Mesenchymal stem cell (in vitro differentiated cells and primary cell): ENCODE results near the gene LGR5.
A peak's percentile ranks its signal among the peaks of the same experiment; 100 is the strongest.

Experiments used
- DNase-seq: peaks from one replicate; pipeline ENCODE4 v3.0.0-alpha.2; 2013
- H2AFZ ChIP-seq: one replicate; pipeline ENCODE4 v1.6.1; 2013; ENCODE audit warnings: low read depth, mild to moderate bottlenecking, control low read depth, inconsistent platforms, low read length, moderate library complexity
- H2AK5ac ChIP-seq: 2 replicates; pipeline ENCODE4 v1.6.1; 2013; ENCODE audit warnings: low read length, moderate library complexity, mild to moderate bottlenecking, inconsistent platforms; ENCODE audit not compliant: severe bottlenecking
- H2BK120ac ChIP-seq: one replicate; pipeline ENCODE4 v1.6.1; 2013; ENCODE audit warnings: low read depth, mild to moderate bottlenecking, inconsistent platforms, low read length, moderate library complexity
- H2BK12ac ChIP-seq, 2 experiments: one replicate each; pipeline ENCODE4 v1.6.1; 2013; ENCODE audit warnings: inconsistent platforms in 2 of 2, low read length in 2 of 2, mild to moderate bottlenecking in 2 of 2, moderate library complexity in 2 of 2, control low read depth in 1 of 2
- H2BK15ac ChIP-seq: one replicate; pipeline ENCODE4 v1.6.1; 2013; ENCODE audit warnings: mild to moderate bottlenecking, low read depth, inconsistent platforms; ENCODE audit not compliant: poor library complexity, severe bottlenecking
- H2BK5ac ChIP-seq: 2 replicates; pipeline ENCODE4 v1.6.1; 2013; ENCODE audit warnings: low read depth, mild to moderate bottlenecking, low read length, control low read depth, inconsistent platforms; ENCODE audit not compliant: poor library complexity, severe bottlenecking
- H3K14ac ChIP-seq, 2 experiments: one replicate each; pipeline ENCODE4 v1.6.1; 2013; ENCODE audit warnings: inconsistent platforms in 2 of 2, low read length in 2 of 2, control low read depth in 1 of 2, mild to moderate bottlenecking in 1 of 2, moderate library complexity in 1 of 2
- H3K18ac ChIP-seq, 2 experiments: one replicate each; pipeline ENCODE4 v1.6.1; 2013; ENCODE audit warnings: inconsistent platforms in 2 of 2, low read length in 2 of 2, control low read depth in 1 of 2, low read depth in 1 of 2, mild to moderate bottlenecking in 1 of 2
- H3K23ac ChIP-seq, 2 experiments: one replicate each; pipeline ENCODE4 v1.6.1; 2013; ENCODE audit warnings: inconsistent platforms in 2 of 2, low read length in 2 of 2, mild to moderate bottlenecking in 2 of 2, moderate library complexity in 2 of 2, control low read depth in 1 of 2
- H3K27ac ChIP-seq: 2 replicates; pipeline ENCODE4 v1.5.1; 2013; ENCODE audit warnings: mild to moderate bottlenecking, moderate library complexity, low read length, control low read depth, inconsistent platforms; ENCODE audit not compliant: poor library complexity, severe bottlenecking
- H3K27me3 ChIP-seq, 2 experiments: 2 replicates each; pipeline versions ENCODE4 v1.6.1 to v1.7.0; 2013; ENCODE audit warnings: low read length in 2 of 2, mild to moderate bottlenecking in 2 of 2, moderate library complexity in 2 of 2, control low read depth in 1 of 2, inconsistent platforms in 1 of 2; ENCODE audit not compliant: control insufficient read depth in 1 of 2, insufficient read depth in 1 of 2
- H3K36me3 ChIP-seq, 2 experiments: 2 replicates each; pipeline versions ENCODE4 v1.6.1 to v1.7.0; 2013; ENCODE audit warnings: low read length in 2 of 2, control low read depth in 1 of 2, inconsistent platforms in 1 of 2, low read depth in 1 of 2, mild to moderate bottlenecking in 1 of 2; ENCODE audit not compliant: insufficient read depth in 2 of 2, control insufficient read depth in 1 of 2
- H3K4ac ChIP-seq, 2 experiments: one replicate each; pipeline ENCODE4 v1.6.1; 2013; ENCODE audit warnings: inconsistent platforms in 2 of 2, low read length in 2 of 2, mild to moderate bottlenecking in 2 of 2, moderate library complexity in 2 of 2, control low read depth in 1 of 2, low read depth in 1 of 2
- H3K4me1 ChIP-seq: 2 replicates; pipeline ENCODE4 v1.6.1; 2013; ENCODE audit warnings: low read depth, low read length, control low read depth; ENCODE audit not compliant: control insufficient read depth, insufficient read depth
- H3K4me2 ChIP-seq: 2 replicates; pipeline ENCODE4 v1.6.1; 2013; ENCODE audit warnings: low read length, mild to moderate bottlenecking, inconsistent platforms; ENCODE audit not compliant: poor library complexity, severe bottlenecking
- H3K4me3 ChIP-seq, 2 experiments: 2 replicates each; pipeline versions ENCODE4 v1.5.1 to v1.7.0; 2013; ENCODE audit warnings: low read length in 2 of 2, mild to moderate bottlenecking in 2 of 2, control low read depth in 1 of 2, low read depth in 1 of 2; ENCODE audit not compliant: insufficient read depth in 1 of 2
- H3K79me1 ChIP-seq: replicated peaks from 2 replicates; pipeline ENCODE4 v1.6.1; 2013; ENCODE audit warnings: mild to moderate bottlenecking, control low read depth, low read length, inconsistent platforms; ENCODE audit not compliant: poor library complexity, severe bottlenecking
- H3K9ac ChIP-seq: 2 replicates; pipeline ENCODE4 v1.7.0; 2013; ENCODE audit warnings: mild to moderate bottlenecking, low read length, moderate library complexity
- H3K9me3 ChIP-seq: 2 replicates; pipeline ENCODE4 v1.7.0; 2013; ENCODE audit warnings: mild to moderate bottlenecking, low read length; ENCODE audit not compliant: control insufficient read depth
- H4K8ac ChIP-seq: one replicate; pipeline ENCODE4 v1.6.1; 2013; ENCODE audit warnings: inconsistent platforms, mild to moderate bottlenecking, low read length, moderate library complexity
- H4K91ac ChIP-seq: one replicate; pipeline ENCODE4 v1.6.1; 2013; ENCODE audit warnings: mild to moderate bottlenecking, low read length, inconsistent platforms
- WGBS: methylation state at CpG from one replicate; pipeline ENCODE4 v1.1.7; 2013; ENCODE audit warnings: mixed read lengths; 5-methylcytosine and 5-hydroxymethylcytosine counted together

Gene LGR5

DNA sequence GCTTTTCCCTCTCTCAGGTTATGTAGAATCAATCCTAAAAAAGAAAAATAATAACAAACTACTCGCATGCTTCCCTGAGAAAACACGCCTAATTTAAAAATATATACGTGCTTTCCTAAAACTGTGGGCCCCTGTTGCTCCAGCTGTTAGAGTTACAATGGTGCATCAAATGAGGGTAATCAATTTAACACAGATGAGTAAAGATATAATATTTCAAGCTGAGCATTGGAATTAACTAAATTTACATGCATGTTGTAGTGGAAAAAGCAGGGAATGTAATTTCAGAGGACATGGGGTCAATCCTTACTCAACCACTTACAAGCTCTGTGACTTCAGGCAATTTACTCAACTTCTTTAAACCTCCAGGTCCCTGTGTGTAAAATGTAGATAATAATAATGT is 22.4 kb upstream of the LGR5 start:
- Histone ChIP-seq H4K8ac (no peak overlapping the region), H3K4me2 (no peak overlapping the region), H3K18ac (no peak overlapping the region), H2BK12ac (no peak overlapping the region), H3K4me3 (no peak overlapping the region), H3K9me3 (no peaks in the 10 kb centered on the region), H3K27ac (no peak overlapping the region), H2BK120ac (no peak overlapping the region), H2AFZ (no peak overlapping the region), H3K79me1 (no peaks in the 10 kb centered on the region), H2AK5ac (no peak overlapping the region), H4K91ac (no peak overlapping the region), H3K9ac (no peak overlapping the region), H3K4ac (no peak overlapping the region), H3K27me3 (no peaks in the 10 kb centered on the region), H3K14ac (no peak overlapping the region), H2BK15ac (no peak overlapping the region), H2BK5ac (no peak overlapping the region), H3K36me3 (no peaks in the 10 kb centered on the region), H3K4me1 (no peaks in the 10 kb centered on the region), H3K23ac (no peak overlapping the region)
- DNase-seq, result no peak
- WGBS, result no CpG with 5 or more reads among the region's 3 CpGs

DNA sequence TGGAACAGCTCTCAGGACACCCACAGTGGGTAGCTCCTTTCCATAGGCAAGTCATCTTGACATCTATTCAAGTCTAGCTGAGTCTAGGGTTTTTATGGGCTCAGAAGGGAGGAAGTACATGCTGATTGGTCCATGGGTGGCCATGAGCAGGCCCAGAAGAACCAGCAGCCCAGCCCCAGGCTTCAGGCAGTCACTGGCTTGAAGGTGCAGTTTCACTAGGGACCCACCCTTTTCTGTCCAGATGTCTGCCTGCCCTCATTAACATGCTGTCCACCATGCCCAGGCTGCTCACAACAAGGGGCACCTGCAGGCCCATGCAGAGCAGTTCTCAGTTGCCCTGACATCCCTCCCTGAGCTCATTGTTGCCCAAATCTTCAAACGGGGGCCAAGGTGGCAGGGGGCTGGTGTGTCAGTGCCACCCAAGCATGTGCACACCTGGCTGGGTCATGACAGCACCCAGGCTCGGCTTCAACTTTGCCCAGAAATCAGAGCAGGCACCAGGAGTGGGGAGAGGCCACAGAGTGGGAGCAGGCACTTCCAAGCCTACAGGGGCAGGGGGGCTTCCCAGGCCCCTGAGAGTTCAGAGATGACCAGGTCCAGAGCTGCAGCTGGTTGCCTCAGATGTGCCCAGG is 18.7 kb upstream of the LGR5 start:
- H3K9me3 ChIP-seq, result no peaks in the 10 kb centered on the region
- no peaks in the 10 kb centered on the region for H3K4me1 ChIP-seq
- H3K9ac ChIP-seq, result no peak overlapping the region
- no peak overlapping the region for H2BK12ac ChIP-seq
- no peaks in the 10 kb centered on the region for H3K79me1 ChIP-seq
- H3K23ac ChIP-seq, result no peak overlapping the region
- no peak overlapping the region for H3K4me3 ChIP-seq
- H2AFZ ChIP-seq, result no peak overlapping the region
- no peak overlapping the region for H2BK15ac ChIP-seq
- H2BK5ac ChIP-seq, result no peak overlapping the region
- peaks cover 0 to 9% of the 10 kb centered on the region in 2 experiments for H3K27me3 ChIP-seq
- H2AK5ac ChIP-seq, result no peak overlapping the region
- H3K27ac ChIP-seq, result no peak overlapping the region
- no peak overlapping the region for H3K18ac ChIP-seq
- no peak overlapping the region for H3K14ac ChIP-seq
- DNase-seq, result no peak
- H3K4me2 ChIP-seq, result no peak overlapping the region
- WGBS, result 79% methylated on average over 2 of the region's 2 CpGs
- no peak overlapping the region for H3K4ac ChIP-seq
- H4K91ac ChIP-seq, result no peak overlapping the region
- H3K36me3 ChIP-seq, result no peaks in the 10 kb centered on the region
- no peak overlapping the region for H4K8ac ChIP-seq
- no peak overlapping the region for H2BK120ac ChIP-seq

DNA sequence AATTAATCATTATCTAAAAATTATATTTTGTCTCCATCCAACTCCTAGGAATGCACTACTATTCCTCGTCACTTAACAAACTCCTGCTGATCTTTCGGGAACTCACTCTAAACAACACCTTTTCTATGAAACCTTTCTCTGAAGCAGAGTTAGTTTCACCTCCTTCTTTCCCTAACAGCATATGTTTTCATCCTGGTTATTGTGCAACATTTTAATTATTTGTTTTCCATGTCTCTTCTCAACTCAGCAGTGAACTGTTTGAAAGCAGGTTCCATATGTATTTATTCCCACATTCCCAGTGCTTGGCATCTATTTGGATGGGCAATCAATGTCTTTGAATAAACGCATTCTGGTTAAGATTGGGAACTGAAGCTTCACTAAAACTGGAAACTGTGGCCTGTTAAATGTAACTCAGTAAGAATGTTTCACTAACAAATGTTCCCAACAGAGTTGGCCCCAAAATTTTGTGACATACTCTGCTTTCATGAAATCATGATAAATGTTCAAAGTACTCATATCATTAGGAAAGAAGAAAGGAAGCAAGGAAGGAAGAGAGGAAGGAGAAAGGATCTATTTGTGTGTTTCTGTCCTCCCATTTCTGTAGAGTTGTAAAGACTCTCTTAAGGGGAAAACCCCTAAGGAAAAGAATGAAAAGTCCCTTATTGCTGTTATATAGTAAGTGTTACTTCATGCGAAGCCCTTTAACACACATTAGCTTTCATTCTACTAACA is 13.9 kb upstream of the LGR5 start:
- peaks cover 0 to 10% of the 10 kb centered on the region in 2 experiments for H3K27me3 ChIP-seq
- H3K36me3 ChIP-seq, result no peaks in the 10 kb centered on the region
- no peak overlapping the region for H3K9ac ChIP-seq
- H2AK5ac ChIP-seq, result no peak overlapping the region
- no peak overlapping the region for H2AFZ ChIP-seq
- no peak overlapping the region for H3K4me2 ChIP-seq
- H3K4me1 ChIP-seq, result no peaks in the 10 kb centered on the region
- no peak overlapping the region for H2BK12ac ChIP-seq
- H2BK5ac ChIP-seq, result no peak overlapping the region
- 84% methylated on average over 3 of the region's 4 CpGs for WGBS
- H3K9me3 ChIP-seq, result no peaks in the 10 kb centered on the region
- H2BK15ac ChIP-seq, result no peak overlapping the region
- H3K18ac ChIP-seq, result no peak overlapping the region
- H3K27ac ChIP-seq, result no peak overlapping the region
- H3K23ac ChIP-seq, result no peak overlapping the region
- H3K4me3 ChIP-seq, result no peak overlapping the region
- H4K8ac ChIP-seq, result no peak overlapping the region
- no peaks in the 10 kb centered on the region for H3K79me1 ChIP-seq
- no peak for DNase-seq
- no peak overlapping the region for H3K14ac ChIP-seq
- H2BK120ac ChIP-seq, result no peak overlapping the region
- no peak overlapping the region for H4K91ac ChIP-seq
- H3K4ac ChIP-seq, result no peak overlapping the region

DNA sequence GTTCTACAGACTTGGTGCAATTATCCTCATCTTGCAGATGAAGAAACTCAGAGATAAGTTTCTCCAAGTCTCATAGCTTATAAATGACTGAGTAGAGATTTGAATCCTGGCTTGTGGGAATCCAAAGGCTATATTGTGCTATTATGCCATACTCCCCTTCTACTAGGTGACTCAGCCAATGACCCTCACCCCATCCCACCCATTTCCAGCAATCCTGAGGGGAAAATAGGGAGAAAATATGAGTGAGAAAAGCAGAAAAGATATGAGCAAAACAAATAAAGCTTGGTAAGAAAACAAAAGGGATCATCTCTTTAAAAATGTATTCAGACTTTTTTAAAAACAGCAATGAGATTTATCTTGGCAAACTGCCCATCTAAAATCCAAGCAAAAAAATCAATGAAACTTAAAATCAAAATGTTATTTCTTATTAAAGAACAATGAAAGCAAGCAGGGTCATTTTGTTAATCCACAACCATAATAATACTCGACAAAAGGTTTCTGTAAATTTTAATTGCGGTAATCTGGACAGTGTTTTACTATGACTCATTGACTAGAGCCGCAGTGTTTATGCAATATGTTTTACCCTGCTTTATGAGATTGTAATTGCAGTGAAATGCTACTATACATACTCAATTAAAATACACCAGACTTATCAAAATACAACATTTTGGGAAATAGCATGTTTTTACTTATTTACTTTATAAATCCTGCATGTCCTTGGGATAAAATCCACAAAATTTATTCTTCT is 13.1 kb upstream of the LGR5 start:
- H3K14ac ChIP-seq, result no peak overlapping the region
- no peak overlapping the region for H3K18ac ChIP-seq
- H2BK15ac ChIP-seq, result no peak overlapping the region
- H4K91ac ChIP-seq, result no peak overlapping the region
- H2BK120ac ChIP-seq, result no peak overlapping the region
- H3K4me3 ChIP-seq, result no peak overlapping the region
- no peaks in the 10 kb centered on the region for H3K4me1 ChIP-seq
- H2AFZ ChIP-seq, result no peak overlapping the region
- H2AK5ac ChIP-seq, result no peak overlapping the region
- no peak overlapping the region for H3K23ac ChIP-seq
- H3K4ac ChIP-seq, result no peak overlapping the region
- no peaks in the 10 kb centered on the region for H3K79me1 ChIP-seq
- no peak overlapping the region for H3K9ac ChIP-seq
- H3K4me2 ChIP-seq, result no peak overlapping the region
- H3K9me3 ChIP-seq, result no peaks in the 10 kb centered on the region
- H3K27me3 ChIP-seq, result peaks cover 0 to 10% of the 10 kb centered on the region in 2 experiments
- H4K8ac ChIP-seq, result no peak overlapping the region
- no peak overlapping the region for H2BK5ac ChIP-seq
- no peaks in the 10 kb centered on the region for H3K36me3 ChIP-seq
- H3K27ac ChIP-seq, result no peak overlapping the region
- DNase-seq, result peak; percentile 69
- no CpG with 5 or more reads among the region's 3 CpGs for WGBS
- H2BK12ac ChIP-seq, result no peak overlapping the region
